OCI-M1 (cell line): ENCODE measurements around the gene HTRA1.

Experiments
- DNase-seq: peaks from one replicate; lab custom pipeline; 2025; lab: John Stamatoyannopoulos, UW

Gene HTRA1

GRCh38 chr10:122454603-122455080 lies 6.7 kb upstream of the HTRA1 start, which contains the start of gene ARMS2:
TSS of gene ARMS2 (plus strand) at chr10:122454653. CDS start at chr10:122454728, 75 bp downstream.
- DNase-seq = no peak

GRCh38 chr10:122455376-122456079 lies 5.8 kb upstream of the HTRA1 start:
- no peak for DNase-seq

GRCh38 chr10:122457934-122458333 lies 3.4 kb upstream of the HTRA1 start:
- no peak for DNase-seq

GRCh38 chr10:122458693-122459092 lies 2.7 kb upstream of the HTRA1 start:
- no peak for DNase-seq

GRCh38 chr10:122459561-122460273 lies 1.6 kb upstream of the HTRA1 start:
- no peak for DNase-seq

- no peak for DNase-seq
Observed at GRCh38 chr10:122460891-122461293, 461 bp upstream of the HTRA1 start.

- no peak for DNase-seq
Observed at GRCh38 chr10:122461729-122462532, 578 bp downstream of the HTRA1 start.

- DNase-seq = no peak
Observed at GRCh38 chr10:122462533-122463465, 1.4 kb downstream of the HTRA1 start.

GRCh38 chr10:122463466-122464249 lies 2.3 kb downstream of the HTRA1 start:
- DNase-seq = no peak

- DNase-seq = no peak
Observed at GRCh38 chr10:122464250-122464510, 2.8 kb downstream of the HTRA1 start.

- no peak for DNase-seq
Observed at GRCh38 chr10:122464586-122464985, 3.2 kb downstream of the HTRA1 start.

- DNase-seq = no peak
Observed at GRCh38 chr10:122465401-122466040, 4.2 kb downstream of the HTRA1 start.

GRCh38 chr10:122466951-122467381 lies 5.6 kb downstream of the HTRA1 start:
- no peak for DNase-seq

- DNase-seq = no peak
Observed at GRCh38 chr10:122467701-122468100, 6.3 kb downstream of the HTRA1 start.

GRCh38 chr10:122468307-122468925 lies 7.1 kb downstream of the HTRA1 start:
- no peak for DNase-seq

- peak; percentile 11 for DNase-seq
Observed at GRCh38 chr10:122468926-122469781, 7.8 kb downstream of the HTRA1 start.

- DNase-seq = no peak
Observed at GRCh38 chr10:122469848-122470247, 8.5 kb downstream of the HTRA1 start.

- no peak for DNase-seq
Observed at GRCh38 chr10:122471531-122472177, 10.3 kb downstream of the HTRA1 start.
